ENCODE results near the gene FREM1.

- TF ChIP-seq CTCF (conservative IDR thresholded peaks at IDR 0.05; ENCODE audit: low read length) (no peak), EZH2phosphoT487 (IDR thresholded peaks at IDR 0.05; ENCODE audit: borderline replicate concordance, low read depth, low read length) (no peak)
Measured at GRCh38 chr9:14722391-14723035, 187.7 kb downstream of the FREM1 start, which contains the start of gene CER1.

Data from OCI-LY7 (cell line).